Esophagus squamous epithelium (tissue), 5 donors: ENCODE data around the gene ETV2. TPM values are rescaled to one million over a fixed set of nuclear protein-coding genes. Genes with fewer than 3 reads are reported as not detected.
A peak's percentile ranks its signal among the peaks of the same experiment; 100 is the strongest.
"Not testable (repeated sequence)": the region's sequence is repeated elsewhere in the genome, so short reads cannot be mapped to it uniquely, and the experiment has no call there.

Experiments used
- DNase-seq: peaks from one replicate; lab custom pipeline; 2025; lab: John Stamatoyannopoulos, UW
- H3K27ac ChIP-seq, 4 donors: fragments of 200-600 bp; sonication (generic); one replicate each; pipeline ENCODE4 v1.5.1; 2016 to 2019; ENCODE audit warnings: mild to moderate bottlenecking in 1 of 4
- H3K27me3 ChIP-seq, 4 donors: fragments of 200-600 bp; sonication (generic); 1 replicate in 3 of 4; 2 replicates in 1 of 4; pipeline versions ENCODE4 v1.5.1 to v1.6.0; 2017 to 2021; ENCODE audit warnings: antibody characterized with exemption in 1 of 4
- H3K36me3 ChIP-seq, 3 donors: fragments of 200-600 bp; sonication (generic); one replicate each; pipeline ENCODE4 v1.5.1; 2016 to 2019
- H3K4me1 ChIP-seq, 3 donors: fragments of 200-600 bp; sonication (generic); one replicate each; pipeline ENCODE4 v1.5.1; 2017 to 2019
- H3K4me3 ChIP-seq, 4 donors: fragments of 200-600 bp; sonication (generic); 1 replicate in 3 of 4; 2 replicates in 1 of 4; pipeline ENCODE4 v1.5.1; 2016 to 2019; ENCODE audit warnings: mild to moderate bottlenecking in 2 of 4, moderate library complexity in 1 of 4
- H3K9me3 ChIP-seq, 3 donors: fragments of 200-600 bp; sonication (generic); one replicate each; pipeline ENCODE4 v1.5.1; 2016 to 2019
- POLR2A ChIP-seq, 4 donors: fragments of 450-650 bp; IDR thresholded peaks; one replicate each; pipeline ENCODE4 v1.6.1; 2017; ENCODE audit warnings: antibody characterized with exemption in 4 of 4, mild to moderate bottlenecking in 4 of 4, moderate library complexity in 3 of 4
- whole genome bisulfite sequencing, 2 donors: methylation state at CpG; one replicate each; pipeline ENCODE4 v1.1.5; 2018; 5-methylcytosine and 5-hydroxymethylcytosine counted together
- intact Hi-C: fragments of 100-400 bp; cut with DNase I; formaldehyde crosslinking; loops from one replicate; pipeline ENCODE4 v1.15.0; 2022
- total RNA-seq, 4 donors: library from RNA; depleted of rRNA; stranded (reverse); fragments of >200 nt; gene quantifications; one replicate each; pipeline ENCODE4 v1.1.0, GENCODE V29; 2016
- TF ChIP-seq, protein P1 (sequence below), 6 experiments: fragments of 450-650 bp in 4 of 6; fragments of 200-600 bp in 2 of 6; sonication (generic) in 2 of 6; IDR thresholded peaks; one replicate each; pipeline ENCODE4 v1.5.1; 2016 to 2019; ENCODE audit warnings: antibody characterized with exemption in 6 of 6, mild to moderate bottlenecking in 4 of 6, moderate library complexity in 4 of 6
- donor health status: DM: yes; HTN: yes; CAD: no.

The ETV2 gene, protein sequence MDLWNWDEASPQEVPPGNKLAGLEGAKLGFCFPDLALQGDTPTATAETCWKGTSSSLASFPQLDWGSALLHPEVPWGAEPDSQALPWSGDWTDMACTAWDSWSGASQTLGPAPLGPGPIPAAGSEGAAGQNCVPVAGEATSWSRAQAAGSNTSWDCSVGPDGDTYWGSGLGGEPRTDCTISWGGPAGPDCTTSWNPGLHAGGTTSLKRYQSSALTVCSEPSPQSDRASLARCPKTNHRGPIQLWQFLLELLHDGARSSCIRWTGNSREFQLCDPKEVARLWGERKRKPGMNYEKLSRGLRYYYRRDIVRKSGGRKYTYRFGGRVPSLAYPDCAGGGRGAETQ
- under 1 TPM in 2 of 4 donors, not detected in 2; 0.31 to 0.44 TPM for total RNA-seq

DNA sequence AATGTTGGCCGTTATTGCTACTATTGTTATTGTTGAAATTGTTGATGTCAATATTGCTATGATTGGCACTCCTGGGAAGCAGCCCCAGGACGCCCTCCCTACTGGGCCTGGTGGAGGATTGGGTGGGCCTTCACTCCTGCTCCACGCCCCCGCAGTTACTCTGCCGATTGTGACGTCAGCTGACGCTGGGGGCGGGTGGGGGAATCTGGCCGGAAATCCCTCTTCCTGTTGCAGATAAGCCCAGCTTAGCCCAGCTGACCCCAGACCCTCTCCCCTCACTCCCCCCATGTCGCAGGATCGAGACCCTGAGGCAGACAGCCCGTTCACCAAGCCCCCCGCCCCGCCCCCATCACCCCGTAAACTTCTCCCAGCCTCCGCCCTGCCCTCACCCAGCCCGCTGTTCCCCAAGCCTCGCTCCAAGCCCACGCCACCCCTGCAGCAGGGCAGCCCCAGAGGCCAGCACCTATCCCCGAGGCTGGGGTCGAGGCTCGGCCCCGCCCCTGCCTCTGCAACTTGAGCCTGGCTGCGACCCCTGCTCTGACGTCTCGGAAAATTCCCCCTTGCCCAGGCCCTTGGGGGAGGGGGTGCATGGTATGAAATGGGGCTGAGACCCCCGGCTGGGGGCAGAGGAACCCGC lies at the start of gene ETV2:
ETV2 (plus strand) TSS at position 231 of the 637 bp plus-strand sequence. CDS start 716 bp downstream, outside the sequence.
- intact Hi-C loops, result no loop called here
- Histone ChIP-seq H3K4me3 (no peak within 1 kb of the TSS), H3K27me3 (no peaks in the 10 kb centered on the region), H3K27ac (peak within 1 kb of the TSS in 1 of 4 donors; percentile 95), H3K36me3 (peaks cover 13 to 19% (median 19%) of the 10 kb centered on the region in 3 donors), H3K4me1 (peaks cover 16 to 41% (median 18%) of the 10 kb centered on the region in 3 donors), H3K9me3 (no peaks in the 10 kb centered on the region)
- no peak for DNase-seq
- 8 to 13% methylated on average over 9 to 10 of the region's 28 CpGs for WGBS, 2 donors
- TF ChIP-seq POLR2A (IDR thresholded peaks at IDR 0.05), result no peak
- TF ChIP-seq, protein P1, sequence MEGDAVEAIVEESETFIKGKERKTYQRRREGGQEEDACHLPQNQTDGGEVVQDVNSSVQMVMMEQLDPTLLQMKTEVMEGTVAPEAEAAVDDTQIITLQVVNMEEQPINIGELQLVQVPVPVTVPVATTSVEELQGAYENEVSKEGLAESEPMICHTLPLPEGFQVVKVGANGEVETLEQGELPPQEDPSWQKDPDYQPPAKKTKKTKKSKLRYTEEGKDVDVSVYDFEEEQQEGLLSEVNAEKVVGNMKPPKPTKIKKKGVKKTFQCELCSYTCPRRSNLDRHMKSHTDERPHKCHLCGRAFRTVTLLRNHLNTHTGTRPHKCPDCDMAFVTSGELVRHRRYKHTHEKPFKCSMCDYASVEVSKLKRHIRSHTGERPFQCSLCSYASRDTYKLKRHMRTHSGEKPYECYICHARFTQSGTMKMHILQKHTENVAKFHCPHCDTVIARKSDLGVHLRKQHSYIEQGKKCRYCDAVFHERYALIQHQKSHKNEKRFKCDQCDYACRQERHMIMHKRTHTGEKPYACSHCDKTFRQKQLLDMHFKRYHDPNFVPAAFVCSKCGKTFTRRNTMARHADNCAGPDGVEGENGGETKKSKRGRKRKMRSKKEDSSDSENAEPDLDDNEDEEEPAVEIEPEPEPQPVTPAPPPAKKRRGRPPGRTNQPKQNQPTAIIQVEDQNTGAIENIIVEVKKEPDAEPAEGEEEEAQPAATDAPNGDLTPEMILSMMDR (IDR thresholded peaks at IDR 0.05), result no peak

DNA sequence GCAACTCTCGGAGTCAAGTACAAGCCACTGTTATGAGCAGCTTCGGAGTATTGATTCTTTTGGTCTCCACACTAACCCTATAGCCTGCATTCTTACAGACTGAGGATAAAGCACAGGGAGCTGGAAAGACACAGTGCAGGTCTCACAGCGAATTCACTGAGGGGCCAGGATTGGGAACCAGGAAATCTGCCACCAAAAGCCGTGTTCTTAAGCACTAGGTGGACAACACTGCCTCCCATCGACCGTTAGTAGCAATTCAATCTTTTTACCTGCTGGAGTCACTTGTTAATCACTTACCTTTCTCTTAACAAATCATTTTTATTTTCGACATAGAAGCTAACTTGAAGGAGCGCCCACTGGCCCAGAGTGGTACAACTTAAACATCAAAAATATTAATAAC lies 49.3 kb upstream of the ETV2 start:
- H3K27ac ChIP-seq, result no peak overlapping the region
- no peaks in the 10 kb centered on the region for H3K4me1 ChIP-seq
- H3K9me3 ChIP-seq, result no peaks in the 10 kb centered on the region
- no peak for TF ChIP-seq POLR2A (IDR thresholded peaks at IDR 0.05)
- TF ChIP-seq, protein P1 (IDR thresholded peaks at IDR 0.05), result peak in 4 of 6 experiments; percentile 16 to 50 (median 25)
- peaks cover 0 to 11% (median 0%) of the 10 kb centered on the region in 4 donors for H3K27me3 ChIP-seq
- intact Hi-C loops, result no loop called here
- DNase-seq, result no peak
- no peaks in the 10 kb centered on the region for H3K36me3 ChIP-seq
- no peak overlapping the region for H3K4me3 ChIP-seq
- 27 to 29% methylated on average over 5 to 8 of the region's 8 CpGs for WGBS, 2 donors

DNA sequence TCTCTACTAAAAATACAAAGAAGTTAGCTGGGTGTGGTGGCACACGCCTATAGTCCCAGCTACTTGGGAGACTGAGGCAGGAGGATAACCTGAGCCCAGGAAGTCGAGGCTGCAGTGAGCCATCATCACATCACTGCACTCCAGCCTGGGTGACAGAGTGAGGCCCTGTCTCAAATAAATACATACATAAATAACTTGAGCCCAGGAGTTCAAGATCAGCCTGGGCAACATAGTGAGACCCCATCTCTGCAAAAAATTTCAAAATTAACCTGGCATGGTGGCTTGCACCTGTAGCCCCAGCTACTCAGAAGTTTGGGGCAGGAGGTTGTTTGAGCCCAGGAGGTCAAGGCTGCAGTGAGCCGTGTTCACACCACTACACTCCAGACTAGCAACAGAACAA lies 46.5 kb upstream of the ETV2 start:
- H3K4me1 ChIP-seq, intact Hi-C loops, H3K4me3 ChIP-seq, H3K27ac ChIP-seq, H3K27me3 ChIP-seq, DNase-seq, H3K36me3 ChIP-seq, H3K9me3 ChIP-seq: not testable (repeated sequence)
- 72 to 85% methylated on average over 3 of the region's 3 CpGs for WGBS, 2 donors

DNA sequence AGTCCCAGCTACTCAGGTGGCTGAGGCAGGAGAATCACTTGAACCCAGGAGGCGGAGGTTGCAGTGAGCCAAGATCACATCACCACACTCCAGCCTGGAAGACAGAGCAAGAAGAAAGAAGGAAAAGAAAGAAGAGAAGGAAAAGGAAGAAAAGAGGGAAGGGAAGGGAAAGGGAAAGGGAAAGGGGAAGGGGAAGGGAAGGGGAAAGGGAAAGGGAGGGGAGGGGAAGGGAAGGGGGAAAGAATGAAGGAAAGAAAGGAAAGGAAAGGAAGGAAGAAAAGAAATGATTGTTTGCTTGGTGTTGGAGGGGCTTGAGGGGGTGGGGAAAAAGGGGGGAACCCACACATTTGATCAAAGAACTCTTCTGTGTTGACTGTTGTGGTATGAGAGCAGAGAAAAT lies 45.6 kb upstream of the ETV2 start:
- no peaks in the 10 kb centered on the region for H3K9me3 ChIP-seq
- no peak overlapping the region for H3K27ac ChIP-seq
- 91 to 100% methylated on average over 1 of the region's 1 CpG for WGBS, 2 donors
- no peak overlapping the region for H3K4me3 ChIP-seq
- H3K4me1 ChIP-seq, result no peaks in the 10 kb centered on the region
- intact Hi-C loops, result no loop called here
- no peaks in the 10 kb centered on the region for H3K36me3 ChIP-seq
- DNase-seq, result no peak
- H3K27me3 ChIP-seq, result peaks cover 0 to 9% (median 0%) of the 10 kb centered on the region in 4 donors
- TF ChIP-seq, protein P1 (IDR thresholded peaks at IDR 0.05), result no peak
- TF ChIP-seq POLR2A (IDR thresholded peaks at IDR 0.05), result no peak

DNA sequence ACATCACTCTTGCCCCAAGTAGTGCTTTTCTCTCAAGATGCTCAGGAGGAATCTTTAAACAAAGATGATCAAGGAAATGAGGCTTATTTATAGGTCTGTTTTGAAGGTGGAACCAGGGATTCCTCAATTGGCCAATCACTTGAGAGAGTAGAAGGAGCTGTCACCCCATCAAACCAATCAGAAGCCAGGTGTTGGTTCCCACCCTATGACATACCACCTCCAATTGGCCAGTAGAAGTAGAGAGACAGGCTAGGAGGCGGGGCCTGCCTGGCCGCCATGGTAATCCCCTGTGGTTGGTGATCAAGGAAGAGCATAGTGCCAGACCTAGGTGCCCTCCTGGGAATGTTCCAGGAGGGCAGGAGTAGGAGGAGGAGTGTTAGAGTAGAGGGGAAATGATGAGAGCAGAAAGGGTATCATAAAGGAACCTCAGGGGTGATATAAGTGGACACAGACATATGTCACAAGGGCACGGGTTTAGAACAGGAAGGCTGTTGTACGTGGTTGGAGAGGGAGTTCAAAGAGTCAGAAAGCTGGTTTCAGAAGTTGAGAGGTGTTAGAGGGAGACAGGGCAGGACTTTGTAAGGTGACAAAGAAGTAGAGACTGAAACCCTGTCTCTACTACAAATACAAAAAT lies 45.1 kb upstream of the ETV2 start:
- TF ChIP-seq POLR2A (IDR thresholded peaks at IDR 0.05), result no peak
- TF ChIP-seq, protein P1 (IDR thresholded peaks at IDR 0.05), result no peak
- Histone ChIP-seq H3K4me1 (no peaks in the 10 kb centered on the region), H3K36me3 (no peaks in the 10 kb centered on the region), H3K27me3 (peaks cover 0 to 9% (median 0%) of the 10 kb centered on the region in 4 donors), H3K4me3 (no peak overlapping the region), H3K27ac (no peak overlapping the region), H3K9me3 (no peaks in the 10 kb centered on the region)
- 58 to 71% methylated on average over 4 of the region's 4 CpGs for WGBS, 2 donors
- no peak for DNase-seq
- intact Hi-C loops, result no loop called here
